Astrocyte (in vitro differentiated cells and primary cell): ENCODE data around the gene ARHGAP20. TPM values are rescaled to one million over a fixed set of nuclear protein-coding genes. Genes with fewer than 3 reads are reported as not detected.

Source experiments
- DNase-seq: peaks from one replicate; pipeline ENCODE4 v3.0.0-alpha.2; 2010; ENCODE audit warnings: low read depth
- FAIRE-seq: peaks from 2 replicates; lab custom pipeline; 2011; peaks lifted over from hg19 to GRCh38; lab: Jason Lieb, UNC
- H2AFZ ChIP-seq: 2 replicates; pipeline ENCODE4 v1.6.0; 2012; ENCODE audit warnings: low read depth, low read length, inconsistent platforms
- H3K27ac ChIP-seq: 2 replicates; pipeline ENCODE4 v1.5.1; 2011; ENCODE audit warnings: low read depth, low read length, inconsistent platforms
- H3K27me3 ChIP-seq: 2 replicates; pipeline ENCODE4 v1.6.0; 2011; ENCODE audit warnings: low read length, inconsistent platforms; ENCODE audit not compliant: insufficient read depth
- H3K36me3 ChIP-seq: 2 replicates; pipeline ENCODE4 v1.5.1; 2011; ENCODE audit warnings: low read length, inconsistent platforms; ENCODE audit not compliant: insufficient read depth
- H3K4me1 ChIP-seq: 2 replicates; pipeline ENCODE4 v1.5.1; 2011; ENCODE audit warnings: low read length, inconsistent platforms; ENCODE audit not compliant: insufficient read depth
- H3K4me2 ChIP-seq: 2 replicates; pipeline ENCODE4 v1.6.0; 2012; ENCODE audit warnings: low read length, inconsistent platforms
- H3K4me3 ChIP-seq: 2 replicates; pipeline ENCODE4 v1.5.1; 2011; ENCODE audit warnings: low read depth, mild to moderate bottlenecking, low read length, inconsistent platforms; ENCODE audit not compliant: insufficient read depth
- H3K79me2 ChIP-seq: 2 replicates; pipeline ENCODE4 v1.6.0; 2012; ENCODE audit warnings: mild to moderate bottlenecking, low read length, inconsistent platforms; ENCODE audit not compliant: insufficient read depth
- H3K9ac ChIP-seq: 2 replicates; pipeline ENCODE4 v1.6.0; 2012; ENCODE audit warnings: mild to moderate bottlenecking, low read length, inconsistent platforms
- H3K9me3 ChIP-seq: 2 replicates; pipeline ENCODE4 v1.5.1; 2012; ENCODE audit warnings: low read depth, mild to moderate bottlenecking, low read length, inconsistent platforms; ENCODE audit not compliant: insufficient read depth
- H4K20me1 ChIP-seq: 2 replicates; pipeline ENCODE4 v1.6.0; 2012; ENCODE audit warnings: low read length, inconsistent platforms; ENCODE audit not compliant: insufficient read depth
- H3K27ac Mint-ChIP-seq: one replicate; pipeline ENCODE4 v1.8.0; 2021; ENCODE audit warnings: mild to moderate bottlenecking, mixed read lengths; ENCODE audit not compliant: unreplicated experiment
- H3K27me3 Mint-ChIP-seq: one replicate; pipeline ENCODE4 v1.8.0; 2021; ENCODE audit warnings: low read depth, mixed read lengths; ENCODE audit not compliant: unreplicated experiment
- H3K36me3 Mint-ChIP-seq: one replicate; pipeline ENCODE4 v1.8.0; 2021; ENCODE audit warnings: low read depth, mixed read lengths; ENCODE audit not compliant: unreplicated experiment
- H3K4me1 Mint-ChIP-seq: one replicate; pipeline ENCODE4 v1.8.0; 2021; ENCODE audit warnings: low read depth, mixed read lengths; ENCODE audit not compliant: unreplicated experiment
- H3K4me3 Mint-ChIP-seq: one replicate; pipeline ENCODE4 v1.8.0; 2021; ENCODE audit warnings: mild to moderate bottlenecking, moderate library complexity, mixed read lengths; ENCODE audit not compliant: unreplicated experiment
- H3K9me3 Mint-ChIP-seq: one replicate; pipeline ENCODE4 v1.8.0; 2021; ENCODE audit warnings: mild to moderate bottlenecking, mixed read lengths; ENCODE audit not compliant: unreplicated experiment
- CTCF ChIP-seq: IDR thresholded peaks from 2 replicates; pipeline ENCODE4 v1.5.1; 2011; ENCODE audit warnings: low read depth, mild to moderate bottlenecking, inconsistent platforms, low read length, moderate library complexity; ENCODE audit not compliant: insufficient read depth
- EZH2 ChIP-seq: IDR thresholded peaks from 2 replicates; pipeline ENCODE4 v1.6.1; 2012; ENCODE audit warnings: mild to moderate bottlenecking, low read length, inconsistent platforms; ENCODE audit not compliant: insufficient read depth
- total RNA-seq: library from RNA; stranded (reverse); gene quantifications from 2 replicates; pipeline ENCODE4 v1.2.1, GENCODE V29; 2021

ARHGAP20 gene
- total RNA-seq, 1 donor from 2014 or later, result 0.11 TPM

GRCh38 chr11:110584150-110584549, 128.1 kb downstream of the ARHGAP20 start:
- Histone ChIP-seq H2AFZ (no peak overlapping the region), H3K4me2 (no peak overlapping the region), H3K4me3 (no peak overlapping the region), H3K36me3 (no peaks in the 10 kb centered on the region), H3K79me2 (no peaks in the 10 kb centered on the region), H4K20me1 (no peaks in the 10 kb centered on the region), H3K9ac (no peak overlapping the region), H3K9me3 (no peaks in the 10 kb centered on the region), H3K4me1 (no peaks in the 10 kb centered on the region), H3K27ac (no peak overlapping the region), H3K27me3 (no peaks in the 10 kb centered on the region)
- DNase-seq (no peak), FAIRE-seq (no peak)
- Mint-ChIP-seq H3K9me3 (no peaks in the 10 kb centered on the region), H3K27ac (no peak overlapping the region), H3K27me3 (peaks cover 3% of the 10 kb centered on the region), H3K4me3 (no peak overlapping the region), H3K4me1 (no peaks in the 10 kb centered on the region), H3K36me3 (peaks cover 3% of the 10 kb centered on the region)
- TF ChIP-seq EZH2 (no peak), CTCF (no peak)

GRCh38 chr11:110582728-110583432, 129.4 kb downstream of the ARHGAP20 start:
- H3K9me3 Mint-ChIP-seq, result no peaks in the 10 kb centered on the region
- H3K4me3 Mint-ChIP-seq, result no peak overlapping the region
- TF ChIP-seq EZH2 (no peak), CTCF (no peak)
- H3K4me1 ChIP-seq, result no peaks in the 10 kb centered on the region
- H3K36me3 ChIP-seq, result no peaks in the 10 kb centered on the region
- no peak overlapping the region for H3K27ac ChIP-seq
- peaks cover 3% of the 10 kb centered on the region for H3K36me3 Mint-ChIP-seq
- H3K27ac Mint-ChIP-seq, result no peak overlapping the region
- FAIRE-seq, result no peak
- no peaks in the 10 kb centered on the region for H3K27me3 ChIP-seq
- no peak overlapping the region for H2AFZ ChIP-seq
- H3K27me3 Mint-ChIP-seq, result peaks cover 3% of the 10 kb centered on the region
- no peak overlapping the region for H3K9ac ChIP-seq
- no peak overlapping the region for H3K4me2 ChIP-seq
- DNase-seq, result no peak
- no peaks in the 10 kb centered on the region for H3K4me1 Mint-ChIP-seq
- no peaks in the 10 kb centered on the region for H4K20me1 ChIP-seq
- H3K79me2 ChIP-seq, result no peaks in the 10 kb centered on the region
- H3K9me3 ChIP-seq, result no peaks in the 10 kb centered on the region
- no peak overlapping the region for H3K4me3 ChIP-seq

GRCh38 chr11:110580571-110580970, 131.7 kb downstream of the ARHGAP20 start:
- Histone ChIP-seq H3K9ac (no peak overlapping the region), H3K27ac (no peak overlapping the region), H3K27me3 (no peaks in the 10 kb centered on the region), H3K79me2 (no peaks in the 10 kb centered on the region), H3K4me2 (no peak overlapping the region), H3K4me3 (no peak overlapping the region), H4K20me1 (no peaks in the 10 kb centered on the region), H3K4me1 (no peaks in the 10 kb centered on the region), H3K9me3 (no peaks in the 10 kb centered on the region), H2AFZ (no peak overlapping the region), H3K36me3 (no peaks in the 10 kb centered on the region)
- peaks cover 3% of the 10 kb centered on the region for H3K27me3 Mint-ChIP-seq
- H3K9me3 Mint-ChIP-seq, result no peaks in the 10 kb centered on the region
- DNase-seq (no peak), FAIRE-seq (no peak)
- H3K4me3 Mint-ChIP-seq, result no peak overlapping the region
- no peak overlapping the region for H3K27ac Mint-ChIP-seq
- peaks cover 3% of the 10 kb centered on the region for H3K36me3 Mint-ChIP-seq
- H3K4me1 Mint-ChIP-seq, result no peaks in the 10 kb centered on the region
- TF ChIP-seq CTCF (no peak), EZH2 (no peak)
